ENCODE measurements around the gene TOP2B.

Gene TOP2B

DNA sequence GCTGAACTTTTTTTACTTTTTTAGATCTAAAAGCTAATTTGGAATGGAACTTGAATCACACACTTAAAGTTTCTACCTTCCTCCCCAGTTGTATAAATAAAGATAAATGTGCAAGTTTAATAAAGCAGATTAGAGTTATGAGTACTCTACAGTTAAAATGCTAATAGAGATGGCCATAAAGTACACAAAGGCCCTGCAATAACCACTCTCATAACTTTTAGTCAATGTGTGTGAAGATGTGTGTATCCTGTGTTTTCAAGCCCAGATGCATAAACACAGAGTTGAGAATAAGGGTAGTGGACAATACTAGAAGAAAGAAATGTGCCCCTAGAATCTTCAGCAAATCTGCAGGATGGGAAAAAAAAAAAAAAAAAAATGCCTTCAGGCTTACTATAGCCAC, 45.3 kb downstream of the TOP2B start:
- TF ChIP-seq, protein P1, sequence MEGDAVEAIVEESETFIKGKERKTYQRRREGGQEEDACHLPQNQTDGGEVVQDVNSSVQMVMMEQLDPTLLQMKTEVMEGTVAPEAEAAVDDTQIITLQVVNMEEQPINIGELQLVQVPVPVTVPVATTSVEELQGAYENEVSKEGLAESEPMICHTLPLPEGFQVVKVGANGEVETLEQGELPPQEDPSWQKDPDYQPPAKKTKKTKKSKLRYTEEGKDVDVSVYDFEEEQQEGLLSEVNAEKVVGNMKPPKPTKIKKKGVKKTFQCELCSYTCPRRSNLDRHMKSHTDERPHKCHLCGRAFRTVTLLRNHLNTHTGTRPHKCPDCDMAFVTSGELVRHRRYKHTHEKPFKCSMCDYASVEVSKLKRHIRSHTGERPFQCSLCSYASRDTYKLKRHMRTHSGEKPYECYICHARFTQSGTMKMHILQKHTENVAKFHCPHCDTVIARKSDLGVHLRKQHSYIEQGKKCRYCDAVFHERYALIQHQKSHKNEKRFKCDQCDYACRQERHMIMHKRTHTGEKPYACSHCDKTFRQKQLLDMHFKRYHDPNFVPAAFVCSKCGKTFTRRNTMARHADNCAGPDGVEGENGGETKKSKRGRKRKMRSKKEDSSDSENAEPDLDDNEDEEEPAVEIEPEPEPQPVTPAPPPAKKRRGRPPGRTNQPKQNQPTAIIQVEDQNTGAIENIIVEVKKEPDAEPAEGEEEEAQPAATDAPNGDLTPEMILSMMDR (IDR thresholded peaks at IDR 0.05) = no peak
- Histone ChIP-seq H3K4me3 (no peak overlapping the region), H3K27ac (no peak overlapping the region)
- no peak for DNase-seq (ENCODE audit: low spot score)

DNA sequence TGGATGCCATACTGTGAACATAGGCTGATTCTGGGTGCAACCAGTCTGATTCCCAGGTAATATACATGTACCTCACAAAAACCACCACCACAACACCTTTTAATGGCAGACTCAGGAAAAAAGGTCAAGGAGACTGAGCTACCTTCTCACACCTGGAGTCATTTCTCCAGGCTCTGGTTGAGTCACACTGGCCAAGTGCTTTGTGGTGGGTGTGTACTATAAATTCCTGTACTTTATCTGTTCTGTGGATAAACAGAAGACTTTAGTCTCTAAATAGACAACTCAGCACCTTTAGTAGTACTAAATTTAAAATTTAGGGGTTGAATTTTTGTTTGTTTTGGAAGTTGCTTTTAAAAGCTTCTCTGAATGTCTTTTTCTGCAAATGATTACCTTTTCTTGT, 46.7 kb downstream of the TOP2B start:
- Histone ChIP-seq H3K4me3 (no peak overlapping the region), H3K27ac (no peak overlapping the region)
- DNase-seq (ENCODE audit: low spot score) = no peak
- TF ChIP-seq, protein P1 (IDR thresholded peaks at IDR 0.05) = no peak

DNA sequence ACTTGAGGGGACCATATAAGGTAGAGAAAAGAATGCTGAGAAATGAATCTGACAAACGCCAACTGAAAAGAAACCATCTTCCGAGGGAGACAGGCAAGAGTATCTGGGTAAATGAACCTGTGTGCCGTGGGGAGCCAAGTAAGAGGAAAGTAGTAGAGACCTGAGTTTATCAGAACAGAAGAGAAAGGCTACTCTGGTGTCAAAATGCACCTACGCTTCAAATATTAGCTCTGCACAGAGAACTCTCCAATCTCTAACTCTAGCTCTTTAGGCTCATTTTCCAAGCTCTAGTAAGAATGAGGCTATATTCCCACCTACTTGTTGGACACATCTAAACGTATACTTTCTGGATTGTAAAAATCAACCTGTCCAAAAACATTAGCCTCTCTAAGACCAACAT, 53.5 kb downstream of the TOP2B start:
- H3K27ac ChIP-seq = no peak overlapping the region
- no peak overlapping the region for H3K4me3 ChIP-seq
- TF ChIP-seq, protein P1 (IDR thresholded peaks at IDR 0.05) = no peak
- DNase-seq (ENCODE audit: low spot score) = no peak

DNA sequence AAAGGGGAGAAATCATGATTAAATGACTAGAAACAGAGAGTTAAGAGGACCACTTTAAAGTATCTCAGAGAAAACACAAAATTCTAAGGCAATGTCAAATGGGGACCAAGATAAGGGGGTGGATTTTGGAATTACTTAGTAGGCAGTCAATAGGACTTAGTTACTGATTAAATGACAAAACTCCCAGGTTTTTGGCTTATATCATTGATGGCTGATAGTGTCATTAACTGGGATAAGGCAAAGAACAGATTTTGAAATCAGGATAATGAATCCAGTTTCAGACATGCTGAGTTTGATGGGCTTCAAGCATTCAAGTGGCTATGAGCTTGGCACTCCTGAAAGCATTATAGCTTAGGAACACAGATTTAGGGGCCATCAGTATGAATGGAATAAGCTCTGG, 53.9 kb downstream of the TOP2B start:
- H3K4me3 ChIP-seq = no peak overlapping the region
- no peak overlapping the region for H3K27ac ChIP-seq
- DNase-seq (ENCODE audit: low spot score) = no peak
- TF ChIP-seq, protein P1 (IDR thresholded peaks at IDR 0.05) = no peak

DNA sequence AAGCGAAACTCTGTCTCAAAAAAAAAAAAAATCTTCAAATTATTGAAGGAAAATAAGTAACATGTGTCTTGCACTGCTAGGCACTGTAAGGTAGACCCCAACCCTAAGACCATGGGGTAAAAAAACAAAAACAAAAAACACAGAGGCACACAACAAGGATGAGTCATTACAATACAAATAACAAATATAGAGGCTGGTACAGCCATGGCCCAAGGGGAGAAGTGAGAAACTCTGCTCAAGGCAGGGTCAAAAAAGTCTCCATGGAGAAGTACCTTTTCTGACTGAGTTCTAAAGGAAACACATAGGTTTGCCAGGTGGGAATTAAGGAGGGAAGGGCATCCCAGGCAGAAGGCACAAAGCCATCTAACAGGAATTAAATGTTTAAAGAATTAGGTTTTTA, 54.5 kb downstream of the TOP2B start:
- TF ChIP-seq, protein P1 (IDR thresholded peaks at IDR 0.05) = no peak
- DNase-seq (ENCODE audit: low spot score) = no peak
- H3K4me3 ChIP-seq = no peak overlapping the region
- H3K27ac ChIP-seq = no peak overlapping the region

DNA sequence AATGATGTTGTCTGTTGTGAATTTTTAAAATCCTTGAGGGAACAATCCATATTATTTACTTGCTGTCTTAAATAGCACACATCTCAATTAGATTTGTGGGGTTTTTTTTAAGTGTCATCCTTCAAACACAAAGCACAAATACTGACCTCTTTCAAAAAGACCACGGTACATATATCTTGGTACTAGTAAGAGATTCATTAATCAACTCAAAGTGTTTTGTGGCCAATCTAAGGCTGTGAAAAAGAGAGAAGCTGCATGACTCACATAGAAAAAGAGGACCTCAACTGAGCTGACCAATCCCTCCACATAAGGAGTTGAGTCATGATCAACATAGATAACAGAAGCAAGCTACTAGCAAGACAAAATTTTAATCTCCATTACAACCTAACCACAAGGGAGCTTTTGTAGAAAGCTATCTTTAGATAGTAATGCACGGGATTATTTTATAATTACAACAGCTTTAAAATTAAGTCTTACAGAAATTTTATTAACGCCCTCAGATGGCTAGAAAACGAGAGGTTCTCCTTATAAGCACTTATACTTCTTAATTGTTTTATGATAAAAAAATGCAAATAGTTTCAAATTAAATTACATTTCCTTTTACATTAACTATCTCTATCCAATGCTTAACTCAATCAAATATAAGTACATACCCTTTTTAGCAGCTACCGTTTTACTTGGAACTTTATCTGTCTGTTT, 60.5 kb downstream of the TOP2B start:
- TF ChIP-seq, protein P1 (IDR thresholded peaks at IDR 0.05) = no peak
- peak overlapping the region in 1 of 2 donors; percentile 49 for H3K27ac ChIP-seq
- no peak for DNase-seq (ENCODE audit: low spot score)
- H3K4me3 ChIP-seq = no peak overlapping the region

DNA sequence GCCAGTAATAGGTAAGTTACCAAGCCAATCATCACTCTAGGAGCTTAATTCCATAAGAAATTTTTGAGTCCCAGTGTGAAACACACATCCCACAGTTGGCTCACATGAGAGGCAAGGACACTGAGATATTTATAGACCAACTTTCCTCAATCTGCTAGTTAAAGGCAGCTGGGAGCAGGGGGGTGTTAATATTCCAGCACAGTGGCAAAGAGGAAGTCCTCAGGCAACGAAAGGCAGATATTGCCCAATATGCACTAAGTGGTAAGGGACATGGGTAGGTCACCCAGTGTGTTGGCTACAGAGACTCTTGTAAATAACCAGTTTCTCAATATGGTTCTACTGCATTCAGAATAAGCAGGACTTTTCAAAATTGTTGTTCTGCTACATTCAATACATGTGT, 61.0 kb downstream of the TOP2B start:
- DNase-seq (ENCODE audit: low spot score) = no peak
- no peak overlapping the region for H3K4me3 ChIP-seq
- TF ChIP-seq, protein P1 (IDR thresholded peaks at IDR 0.05) = no peak
- H3K27ac ChIP-seq = peak overlapping the region in 1 of 2 donors; percentile 49

Measured in coronary artery (tissue), 2 donors.